Heart right ventricle (tissue), 16 donors: ENCODE data around the gene MAGI2. TPM values are rescaled to one million over a fixed set of nuclear protein-coding genes. Genes with fewer than 3 reads are reported as not detected.
"Not testable (repeated sequence)": the region's sequence is repeated elsewhere in the genome, so short reads cannot be mapped to it uniquely, and the experiment has no call there.

Experiments used
- ATAC-seq, 8 donors: fragments of 200-7000 bp; cut with Tn5 transposase; one replicate each; pipeline ENCODE4 v1.9.1; 2020; ENCODE audit warnings: mild to moderate bottlenecking in 8 of 8, moderate library complexity in 8 of 8, moderate number of reproducible peaks in 1 of 8
- DNase-seq, 2 donors: peaks; one replicate each; pipeline ENCODE4 v3.0.0-alpha.2; 2020
- H3K27ac ChIP-seq, 10 donors: fragments of 200-600 bp; sonication (generic) in 2 of 10; one replicate each; pipeline versions ENCODE4 v1.5.0 to v1.8.0; 2020 to 2022; ENCODE audit warnings: mild to moderate bottlenecking in 3 of 10
- H3K27me3 ChIP-seq, 7 donors: fragments of 200-600 bp; one replicate each; pipeline ENCODE4 v1.8.0; 2021 to 2022; ENCODE audit warnings: mild to moderate bottlenecking in 2 of 7
- H3K36me3 ChIP-seq, 9 donors: fragments of 200-600 bp; sonication (generic) in 1 of 9; one replicate each; pipeline versions ENCODE4 v1.5.0 to v1.8.0; 2020 to 2022; ENCODE audit warnings: mild to moderate bottlenecking in 2 of 9
- H3K4me1 ChIP-seq, 9 donors: fragments of 200-600 bp; sonication (generic) in 1 of 9; one replicate each; pipeline versions ENCODE4 v1.5.0 to v1.8.0; 2020 to 2022; ENCODE audit warnings: mild to moderate bottlenecking in 4 of 9
- H3K4me3 ChIP-seq, 10 donors: fragments of 200-600 bp; sonication (generic) in 2 of 10; one replicate each; pipeline versions ENCODE4 v1.5.0 to v1.8.0; 2020 to 2022; ENCODE audit warnings: mild to moderate bottlenecking in 7 of 10, moderate library complexity in 2 of 10
- H3K9me3 ChIP-seq, 11 donors: fragments of 200-600 bp in 10 of 11; sonication (generic) in 2 of 11; one replicate each; pipeline versions ENCODE4 v1.5.0 to v1.8.0; 2013 to 2022; ENCODE audit warnings: mild to moderate bottlenecking in 2 of 11, control low read depth in 1 of 11, moderate library complexity in 1 of 11
- WGBS, 2 donors: extraction: QIAGEN DNeasy Blood & Tissue Kit; methylation state at CpG; one replicate each; pipeline ENCODE4 v1.1.7; 2013; ENCODE audit warnings: inconsistent platforms in 1 of 2; 5-methylcytosine and 5-hydroxymethylcytosine counted together
- intact Hi-C, 10 donors: fragments of 100-400 bp; cut with DNase I; formaldehyde crosslinking; loops; one replicate each; pipeline versions ENCODE4 v1.11.1 to v1.14.2; 2022
- polyA plus RNA-seq, 2 donors: library from polyadenylated mRNA; stranded (reverse); fragments of 200-250 nt; gene quantifications; one replicate each; pipeline ENCODE4 v1.2.3, GENCODE V29; 2013
- total RNA-seq, 10 donors: library from RNA; stranded (reverse); fragmentation: NEBNext Ultra II Directional in 3 of 10; extraction: Animal tissue kit (Norgen Biotek cat#: 25700) in 3 of 10; gene quantifications; one replicate each; pipeline versions ENCODE4 v1.2.1 to v1.2.4, GENCODE V29; 2021 to 2023
- TF ChIP-seq, protein P1 (sequence below), 9 donors: fragments of 200-600 bp; sonication (generic) in 2 of 9; IDR thresholded peaks; one replicate each; pipeline versions ENCODE4 v1.5.0 to v1.8.0; 2021 to 2022; ENCODE audit warnings: antibody characterized with exemption in 9 of 9, mild to moderate bottlenecking in 5 of 9, moderate library complexity in 1 of 9
- donor health status: Arrhythmogenic right ventricular cardiomyopathy.
- donor health status: ischemic (EF 13 %, LVEDD 7.1; RV severe dilation, severe dysfunction).
- donor health status: healthy with polysubstance abuse.
- donor health status: DM: no; HTN: yes; CAD: no.
- donor health status: DM: no; HTN: no; CAD: no.
- donor health status: ischemic (EF 25% LVEDD 6.9; RV normal size, moderate dysfunction).
- donor health status: ischemic (EF 25% LVEDD 5.7; RV mildly dilated, moderate dysfunction).
- donor health status: healthy.
- donor health status: DM: yes; HTN: yes; CAD: no.
- donor health status: Ischemic cardiomyopathy.
- donor health status: ischemic (EF 35%, LVEDD 5.7; RV mildly dilated, moderate dysfunction).
- donor health status: nonischemic (EF 11% LVEDD 7.7; RV severe dilation, severe dysfunction).
- donor health status: DM: yes; HTN: yes; CAD: no.
- donor health status: PGD.
- donor health status: ischemic (EF 29% LVEDD 5.4; RV normal size, mild dysfunction).
- donor health status: nonischemic (EF 23%, LVEDD 6.1; RV moderate dilation, normal function).

Gene MAGI2
- total and polyA plus RNA-seq, 12 donors: 0.83 to 6.0 (median 4.1) TPM

DNA sequence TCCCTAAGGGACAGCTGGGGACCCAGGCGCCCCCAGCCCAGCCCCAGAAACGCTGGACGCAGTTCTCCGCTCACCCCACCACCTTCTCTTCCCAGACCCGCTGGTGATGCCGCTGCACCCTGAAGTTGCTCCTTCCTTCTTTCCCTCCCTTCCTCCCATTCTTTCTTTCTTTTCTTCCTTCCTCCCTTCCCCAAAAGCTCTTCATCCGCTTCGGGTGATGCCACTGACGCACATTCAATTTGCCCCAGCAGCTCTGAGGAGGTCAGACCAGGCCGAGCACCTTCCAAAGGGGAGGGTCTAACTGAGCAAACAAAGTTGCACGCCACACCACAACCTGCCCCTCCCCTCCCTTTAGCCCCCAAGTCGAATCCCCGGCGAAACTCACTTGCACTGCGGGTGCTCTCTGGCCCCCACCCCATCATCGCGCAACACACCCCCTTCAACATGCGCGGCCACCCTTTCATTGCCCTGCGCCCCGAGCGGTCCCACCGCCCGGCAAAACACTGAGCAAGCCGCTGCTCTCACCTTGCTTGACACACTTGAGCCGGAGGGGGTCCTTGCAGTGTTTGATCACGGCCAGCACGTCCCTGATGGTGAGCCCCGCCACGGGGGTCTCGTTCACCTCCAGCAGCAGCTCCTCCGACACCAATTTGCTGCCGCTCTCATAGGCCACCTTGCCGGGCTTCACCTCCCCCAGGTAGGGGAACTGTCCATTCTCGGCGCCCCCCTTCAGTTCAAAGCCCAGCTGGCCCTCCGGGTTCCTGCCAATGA, 787 bp downstream of the MAGI2 start:
- Histone ChIP-seq H3K27ac (peak overlapping the region; percentile 87 to 98 (median 93)), H3K27me3 (peaks cover 0 to 41% (median 0%) of the 10 kb centered on the region in 7 donors), H3K4me3 (peak overlapping the region; percentile 64 to 95 (median 83)), H3K36me3 (peaks cover 0 to 6% (median 0%) of the 10 kb centered on the region in 9 donors), H3K9me3 (no peaks in the 10 kb centered on the region), H3K4me1 (peaks cover 4 to 39% (median 18%) of the 10 kb centered on the region in 9 donors)
- 1% methylated on average over 37 of the region's 37 CpGs for WGBS, 2 donors
- TF ChIP-seq, protein P1, sequence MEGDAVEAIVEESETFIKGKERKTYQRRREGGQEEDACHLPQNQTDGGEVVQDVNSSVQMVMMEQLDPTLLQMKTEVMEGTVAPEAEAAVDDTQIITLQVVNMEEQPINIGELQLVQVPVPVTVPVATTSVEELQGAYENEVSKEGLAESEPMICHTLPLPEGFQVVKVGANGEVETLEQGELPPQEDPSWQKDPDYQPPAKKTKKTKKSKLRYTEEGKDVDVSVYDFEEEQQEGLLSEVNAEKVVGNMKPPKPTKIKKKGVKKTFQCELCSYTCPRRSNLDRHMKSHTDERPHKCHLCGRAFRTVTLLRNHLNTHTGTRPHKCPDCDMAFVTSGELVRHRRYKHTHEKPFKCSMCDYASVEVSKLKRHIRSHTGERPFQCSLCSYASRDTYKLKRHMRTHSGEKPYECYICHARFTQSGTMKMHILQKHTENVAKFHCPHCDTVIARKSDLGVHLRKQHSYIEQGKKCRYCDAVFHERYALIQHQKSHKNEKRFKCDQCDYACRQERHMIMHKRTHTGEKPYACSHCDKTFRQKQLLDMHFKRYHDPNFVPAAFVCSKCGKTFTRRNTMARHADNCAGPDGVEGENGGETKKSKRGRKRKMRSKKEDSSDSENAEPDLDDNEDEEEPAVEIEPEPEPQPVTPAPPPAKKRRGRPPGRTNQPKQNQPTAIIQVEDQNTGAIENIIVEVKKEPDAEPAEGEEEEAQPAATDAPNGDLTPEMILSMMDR (IDR thresholded peaks at IDR 0.05): no peak
- intact Hi-C loops: loop anchor here in 4 of 10 donors (5.0 to 10.0 kb wide), 5 partner anchors 45 to 148 kb away; no protein-coding TSS in a partner anchor
- peak in 7 of 8 donors; percentile 4 to 50 (median 28) for ATAC-seq
- peak; percentile 16 to 29 for DNase-seq

DNA sequence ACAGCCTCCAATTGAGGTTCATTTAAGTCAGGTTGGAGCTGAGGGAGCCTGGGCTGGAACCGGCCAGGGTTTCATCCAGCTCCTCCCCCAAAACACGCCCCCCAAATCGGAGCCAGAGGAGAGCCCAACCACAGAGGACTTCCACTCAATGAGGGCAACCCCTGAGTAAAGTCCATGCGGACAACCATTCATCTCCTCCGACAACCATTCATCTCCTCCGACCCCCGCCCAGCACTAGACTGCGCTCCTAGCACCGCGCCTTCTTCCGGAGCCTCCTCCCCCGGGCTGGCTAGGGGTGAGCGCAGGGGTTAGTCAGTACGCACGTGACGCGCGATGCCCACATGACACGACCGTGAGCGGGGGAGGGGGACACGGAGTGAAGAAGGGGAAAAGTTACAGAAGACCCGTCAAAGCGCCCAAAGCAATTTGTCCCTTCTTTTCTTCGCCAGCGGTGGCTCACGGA, 1.4 kb downstream of the MAGI2 start:
- Histone ChIP-seq H3K27ac (peak overlapping the region; percentile 87 to 98 (median 93)), H3K4me1 (peaks cover 4 to 36% (median 18%) of the 10 kb centered on the region in 9 donors), H3K9me3 (no peaks in the 10 kb centered on the region), H3K4me3 (peak overlapping the region; percentile 64 to 95 (median 83)), H3K36me3 (peaks cover 0 to 6% (median 0%) of the 10 kb centered on the region in 9 donors), H3K27me3 (peaks cover 0 to 41% (median 0%) of the 10 kb centered on the region in 7 donors)
- ATAC-seq (peak; percentile 79 to 93 (median 86)), DNase-seq (peak; percentile 84 to 86)
- WGBS, 2 donors: 1% methylated on average over 27 of the region's 27 CpGs
- TF ChIP-seq, protein P1 (IDR thresholded peaks at IDR 0.05): no peak
- intact Hi-C loops: loop anchor here in 4 of 10 donors (5.0 to 10.0 kb wide), 5 partner anchors 45 to 147 kb away; no protein-coding TSS in a partner anchor

DNA sequence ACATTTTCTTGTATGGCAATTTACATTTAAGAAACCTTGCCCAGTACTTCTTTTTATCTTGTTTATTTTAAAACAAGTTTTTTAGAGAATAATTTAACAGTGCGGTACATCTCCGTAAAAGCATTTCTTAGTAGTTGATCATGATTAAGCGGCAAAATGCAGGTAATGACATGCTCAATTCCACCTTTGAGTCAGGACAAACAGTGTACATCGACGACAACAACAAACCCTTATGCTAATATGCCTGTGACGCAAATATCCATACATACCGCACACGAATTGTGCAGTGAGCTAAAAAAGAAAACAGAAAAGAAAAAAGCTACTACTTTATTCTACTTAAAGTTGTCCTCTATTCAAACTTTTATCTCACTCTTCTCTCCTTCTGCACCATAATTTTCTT, 1.9 kb downstream of the MAGI2 start:
- ATAC-seq (no peak), DNase-seq (no peak)
- intact Hi-C loops: loop anchor here in 4 of 10 donors (5.0 to 10.0 kb wide), 5 partner anchors 44 to 147 kb away; no protein-coding TSS in a partner anchor
- TF ChIP-seq, protein P1 (IDR thresholded peaks at IDR 0.05): no peak
- peaks cover 4 to 32% (median 18%) of the 10 kb centered on the region in 9 donors for H3K4me1 ChIP-seq
- H3K4me3 ChIP-seq: peak overlapping the region in 9 of 10 donors; percentile 71 to 95 (median 83)
- 32 to 34% methylated on average over 8 of the region's 8 CpGs for WGBS, 2 donors
- H3K27me3 ChIP-seq: peaks cover 0 to 41% (median 0%) of the 10 kb centered on the region in 7 donors
- H3K27ac ChIP-seq: peak overlapping the region; percentile 87 to 98 (median 93)
- peaks cover 0 to 6% (median 0%) of the 10 kb centered on the region in 9 donors for H3K36me3 ChIP-seq
- H3K9me3 ChIP-seq: no peaks in the 10 kb centered on the region

DNA sequence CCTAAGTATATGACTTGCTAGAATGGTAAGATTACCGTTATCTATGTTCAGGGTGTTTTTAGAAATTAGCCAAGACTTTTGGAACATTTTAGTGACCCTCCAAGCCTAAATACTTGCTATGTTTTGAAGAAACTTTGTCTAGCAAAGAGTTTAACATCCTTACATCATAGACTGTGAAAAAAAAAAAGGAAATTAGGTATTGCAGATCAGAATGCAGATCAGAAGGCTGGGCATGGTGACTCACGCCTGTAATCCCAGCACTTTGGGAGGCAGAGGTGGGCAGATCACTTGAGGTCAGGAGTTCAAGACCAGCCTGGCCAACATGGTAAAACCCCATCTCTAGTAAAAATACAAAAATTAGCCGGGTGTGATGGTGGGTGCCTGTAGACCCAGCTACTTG, 10.7 kb downstream of the MAGI2 start:
- DNase-seq, H3K27ac ChIP-seq, ATAC-seq, H3K9me3 ChIP-seq, H3K27me3 ChIP-seq, H3K4me1 ChIP-seq, H3K4me3 ChIP-seq, H3K36me3 ChIP-seq, intact Hi-C loops: not testable (repeated sequence)
- 79% methylated on average over 3 of the region's 3 CpGs for WGBS, 2 donors
